H1 (cell line): Measurements from ENCODE around the gene PCDHA1.

Source experiments
- BACH1 ChIP-seq: IDR thresholded peaks from 2 replicates; pipeline ENCODE4 v1.6.1; 2012; ENCODE audit warnings: low read length, improper control_type of control experiment
- CHD1 ChIP-seq: IDR thresholded peaks from 2 replicates; pipeline ENCODE4 v1.6.1; 2012; ENCODE audit warnings: low read depth, low read length, improper control_type of control experiment
- EZH2 ChIP-seq: fragments of 200-600 bp; sonication (generic); IDR thresholded peaks from 2 replicates; pipeline ENCODE4 v1.7.1; 2012; ENCODE audit warnings: low read depth, mild to moderate bottlenecking, moderate library complexity, low read length, inconsistent platforms; ENCODE audit not compliant: severe bottlenecking
- POLR2A ChIP-seq, 2 experiments: IDR thresholded peaks; 1 replicate in 1 of 2; 2 replicates in 1 of 2; pipeline ENCODE4 v1.6.1; 2011; ENCODE audit warnings: low read depth in 2 of 2, low read length in 2 of 2, mild to moderate bottlenecking in 2 of 2; ENCODE audit errors: control extremely low read depth in 1 of 2

GRCh38 chr5:140953234-140953633 lies 167.3 kb downstream of the PCDHA1 start:
- TF ChIP-seq BACH1 (no peak), CHD1 (no peak), POLR2A (IDR thresholded peaks at IDR 0.05; ENCODE audit: control extremely low read depth in 1 of 2, low read depth in 2 of 2, low read length in 2 of 2) (no peak), EZH2 (no peak)
